ENCODE measurements around the gene PHF8.

PHF8 gene

GRCh38 chrX:54044126-54044876, at the start of gene PHF8:
TSS of gene PHF8 (minus strand) at chrX:54044473. CDS start at chrX:54042728, 1,745 bp downstream.
- DNase-seq (ENCODE audit: low read depth, low spot score) = peak; percentile 87

GRCh38 chrX:54093571-54093970, 49.3 kb upstream of the PHF8 start:
- DNase-seq (ENCODE audit: low read depth, low spot score) = no peak

GRCh38 chrX:54093159-54093558, 48.9 kb upstream of the PHF8 start:
- no peak for DNase-seq (ENCODE audit: low read depth, low spot score)

GRCh38 chrX:54090880-54091279, 46.6 kb upstream of the PHF8 start:
- no peak for DNase-seq (ENCODE audit: low read depth, low spot score)

GRCh38 chrX:54089191-54089590, 44.9 kb upstream of the PHF8 start:
- DNase-seq (ENCODE audit: low read depth, low spot score) = no peak

GRCh38 chrX:54087661-54088060, 43.4 kb upstream of the PHF8 start:
- no peak for DNase-seq (ENCODE audit: low read depth, low spot score)

- no peak for DNase-seq (ENCODE audit: low read depth, low spot score)
Measured at GRCh38 chrX:54085666-54086065, 41.4 kb upstream of the PHF8 start.

- DNase-seq (ENCODE audit: low read depth, low spot score) = no peak
Measured at GRCh38 chrX:54076903-54077302, 32.6 kb upstream of the PHF8 start.

- no peak for DNase-seq (ENCODE audit: low read depth, low spot score)
Measured at GRCh38 chrX:54074826-54075225, 30.6 kb upstream of the PHF8 start.

GRCh38 chrX:54067766-54068165, 23.5 kb upstream of the PHF8 start:
- no peak for DNase-seq (ENCODE audit: low read depth, low spot score)

- no peak for DNase-seq (ENCODE audit: low read depth, low spot score)
Measured at GRCh38 chrX:54066841-54067240, 22.6 kb upstream of the PHF8 start.

GRCh38 chrX:54064564-54064963, 20.3 kb upstream of the PHF8 start:
- no peak for DNase-seq (ENCODE audit: low read depth, low spot score)

- no peak for DNase-seq (ENCODE audit: low read depth, low spot score)
Measured at GRCh38 chrX:54063361-54063760, 19.1 kb upstream of the PHF8 start.

GRCh38 chrX:54049801-54050200, 5.5 kb upstream of the PHF8 start:
- no peak for DNase-seq (ENCODE audit: low read depth, low spot score)

- no peak for DNase-seq (ENCODE audit: low read depth, low spot score)
Measured at GRCh38 chrX:54048412-54048811, 4.1 kb upstream of the PHF8 start.

- no peak for DNase-seq (ENCODE audit: low read depth, low spot score)
Measured at GRCh38 chrX:54045563-54046228, 1.4 kb upstream of the PHF8 start.

GRCh38 chrX:54044877-54045338, 635 bp upstream of the PHF8 start:
- DNase-seq (ENCODE audit: low read depth, low spot score) = no peak

GRCh38 chrX:54043541-54044125, 640 bp downstream of the PHF8 start:
- DNase-seq (ENCODE audit: low read depth, low spot score) = peak; percentile 1

GRCh38 chrX:54043056-54043455, 1.2 kb downstream of the PHF8 start:
- no peak for DNase-seq (ENCODE audit: low read depth, low spot score)

GRCh38 chrX:54042609-54043021, 1.7 kb downstream of the PHF8 start:
- peak; percentile 1 for DNase-seq (ENCODE audit: low read depth, low spot score)

GRCh38 chrX:54030329-54030728, 13.9 kb downstream of the PHF8 start:
- DNase-seq (ENCODE audit: low read depth, low spot score) = no peak

GRCh38 chrX:54029529-54030143, 14.6 kb downstream of the PHF8 start:
- no peak for DNase-seq (ENCODE audit: low read depth, low spot score)
